Measurements from ENCODE around the gene SORL1.

The SORL1 gene

GRCh38 chr11:121547574-121547973 lies 95.5 kb downstream of the SORL1 start:
- DNase-seq = peak; percentile 22

- DNase-seq = no peak
Measured at GRCh38 chr11:121550247-121551030, 98.3 kb downstream of the SORL1 start.

- no peak for DNase-seq
Measured at GRCh38 chr11:121551463-121551862, 99.3 kb downstream of the SORL1 start.

- DNase-seq = no peak
Measured at GRCh38 chr11:121552154-121552553, 100.0 kb downstream of the SORL1 start.

- DNase-seq = no peak
Measured at GRCh38 chr11:121552644-121553043, 100.5 kb downstream of the SORL1 start.

GRCh38 chr11:121553389-121553788 lies 101.3 kb downstream of the SORL1 start:
- peak; percentile 52 for DNase-seq

GRCh38 chr11:121553806-121554205 lies 101.7 kb downstream of the SORL1 start:
- peak; percentile 67 for DNase-seq

GRCh38 chr11:121554552-121554951 lies 102.4 kb downstream of the SORL1 start:
- DNase-seq = peak; percentile 52

GRCh38 chr11:121555121-121555520 lies 103.0 kb downstream of the SORL1 start:
- DNase-seq = peak; percentile 98

GRCh38 chr11:121556937-121557336 lies 104.8 kb downstream of the SORL1 start:
- DNase-seq = no peak

GRCh38 chr11:121557348-121557747 lies 105.2 kb downstream of the SORL1 start:
- DNase-seq = no peak

GRCh38 chr11:121559606-121560200 lies 107.6 kb downstream of the SORL1 start:
- DNase-seq = peak; percentile 70

- no peak for DNase-seq
Measured at GRCh38 chr11:121560236-121560635, 108.1 kb downstream of the SORL1 start.

GRCh38 chr11:121561240-121561639 lies 109.1 kb downstream of the SORL1 start:
- no peak for DNase-seq

GRCh38 chr11:121561716-121562115 lies 109.6 kb downstream of the SORL1 start:
- DNase-seq = no peak

GRCh38 chr11:121563003-121563402 lies 110.9 kb downstream of the SORL1 start:
- DNase-seq = no peak

- peak; percentile 31 for DNase-seq
Measured at GRCh38 chr11:121563900-121564822, 112.0 kb downstream of the SORL1 start.

GRCh38 chr11:121564948-121565684 lies 113.0 kb downstream of the SORL1 start:
- peak; percentile 77 for DNase-seq

GRCh38 chr11:121566279-121567168 lies 114.4 kb downstream of the SORL1 start:
- peak; percentile 94 for DNase-seq

- peak; percentile 74 for DNase-seq
Measured at GRCh38 chr11:121567995-121568394, 115.9 kb downstream of the SORL1 start.

Data from NCI-H69 (cell line).